Activated CD8-positive, alpha-beta memory T cell treated with anti-CD3 and anti-CD28 coated beads, Interleukin-2, amount 50 U/mL, for 24 hours (primary cell): ENCODE results near the gene YWHAQ.

ENCODE experiments used
- DNase-seq: peaks from one replicate; pipeline ENCODE4 v3.0.0-alpha.2; 2020; ENCODE audit errors: extremely low read depth

YWHAQ gene

DNA sequence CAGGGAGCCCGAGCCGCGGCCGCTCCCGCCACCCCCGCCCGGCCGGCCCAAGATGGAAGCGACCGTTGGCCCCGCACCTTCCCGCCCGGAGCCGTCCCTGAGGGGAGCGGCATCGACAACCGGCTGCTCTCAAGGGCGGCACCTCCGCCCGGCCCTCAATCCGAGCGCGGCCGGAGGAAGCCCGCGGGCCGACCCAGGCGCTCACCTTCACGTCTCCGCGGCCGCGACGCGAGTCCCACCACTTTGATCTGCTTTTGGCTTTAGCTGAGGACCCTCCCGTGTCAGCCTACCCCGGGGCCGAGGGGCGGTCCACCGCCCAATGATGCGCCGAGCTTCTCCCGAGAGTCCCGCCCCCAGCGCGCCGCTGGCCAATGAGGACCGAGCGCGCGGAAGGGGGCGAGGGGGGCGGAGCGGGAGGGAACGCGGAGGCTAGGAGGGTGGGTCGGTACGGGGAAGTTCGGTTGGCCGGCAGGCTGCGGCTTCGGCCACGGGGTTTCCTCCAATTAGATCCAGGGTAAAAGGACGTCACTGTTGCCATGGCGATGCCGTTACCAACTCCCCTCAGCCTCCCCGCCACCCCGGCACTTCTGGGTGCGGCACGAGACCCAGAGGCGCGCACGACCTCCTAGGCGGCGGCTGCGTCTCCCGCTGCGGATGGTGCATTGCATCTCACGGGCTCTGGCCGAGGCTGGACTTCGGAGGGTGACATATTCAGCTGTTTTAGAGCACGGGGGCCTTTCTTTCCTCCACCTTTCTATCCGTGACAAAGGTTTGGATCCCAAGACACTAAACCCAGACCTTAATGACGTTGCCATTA lies at the start of gene YWHAQ:
Gene YWHAQ, minus strand, starts transcription at position 262 of the 817 bp plus-strand sequence. CDS start 545 bp downstream, outside the sequence.
- peak; percentile 98 for DNase-seq

DNA sequence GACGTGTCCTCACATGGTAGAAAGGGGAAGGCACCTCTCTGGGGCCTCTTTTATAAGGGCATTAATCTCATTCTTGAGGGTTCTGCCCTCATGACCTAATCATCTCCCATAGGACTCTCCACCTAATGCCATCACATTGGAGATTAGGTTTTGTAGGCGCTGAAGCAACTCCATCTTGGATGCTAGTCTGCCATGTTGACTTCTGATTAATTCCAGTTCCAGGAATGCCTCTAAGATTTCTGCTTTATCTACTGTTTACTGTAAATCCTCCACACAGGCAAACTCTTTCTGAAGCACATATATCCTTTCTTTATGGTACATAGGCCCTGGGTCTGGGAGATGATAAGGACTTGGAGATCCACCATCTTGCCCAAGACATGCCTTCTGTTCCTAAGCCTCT lies 49.3 kb upstream of the YWHAQ start:
- no peak for DNase-seq

DNA sequence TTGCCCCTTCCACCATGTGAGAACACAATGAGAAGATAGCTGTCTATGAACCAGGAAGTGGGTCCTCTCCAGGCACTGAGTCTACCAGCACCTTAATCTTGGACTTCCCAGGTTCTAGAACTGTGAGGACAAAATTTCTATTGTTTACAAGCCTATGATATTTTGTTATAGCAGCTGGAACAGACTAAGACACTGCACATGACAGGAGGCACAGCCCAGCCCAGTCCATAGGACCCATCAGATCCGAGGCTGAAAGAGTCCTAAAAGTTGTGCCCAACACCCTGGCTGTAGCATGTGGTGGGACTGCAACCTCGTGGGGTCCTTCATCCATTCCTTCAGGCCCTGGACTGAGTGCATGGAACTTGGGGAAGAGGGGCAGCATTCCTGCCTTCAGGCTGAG lies 48.4 kb upstream of the YWHAQ start:
- no peak for DNase-seq

DNA sequence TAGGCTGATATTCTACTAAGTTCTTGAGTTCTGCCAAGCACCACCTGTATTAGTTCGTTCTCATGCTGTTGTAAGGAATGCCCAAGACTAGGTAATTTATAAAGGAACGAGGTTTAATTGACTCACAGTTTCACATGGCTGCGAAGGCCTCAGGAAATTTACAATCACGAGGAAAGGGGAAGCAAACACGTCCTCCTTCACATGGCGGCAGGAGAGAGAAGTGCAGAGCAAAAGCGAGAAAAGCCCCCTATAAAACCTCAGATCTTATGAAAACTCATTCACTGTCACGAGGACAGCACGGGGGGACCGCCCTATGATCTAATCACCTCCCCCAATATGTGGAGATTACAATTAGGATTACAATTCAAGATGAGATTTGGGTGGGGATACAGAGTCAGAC lies 47.7 kb upstream of the YWHAQ start:
- no peak for DNase-seq

DNA sequence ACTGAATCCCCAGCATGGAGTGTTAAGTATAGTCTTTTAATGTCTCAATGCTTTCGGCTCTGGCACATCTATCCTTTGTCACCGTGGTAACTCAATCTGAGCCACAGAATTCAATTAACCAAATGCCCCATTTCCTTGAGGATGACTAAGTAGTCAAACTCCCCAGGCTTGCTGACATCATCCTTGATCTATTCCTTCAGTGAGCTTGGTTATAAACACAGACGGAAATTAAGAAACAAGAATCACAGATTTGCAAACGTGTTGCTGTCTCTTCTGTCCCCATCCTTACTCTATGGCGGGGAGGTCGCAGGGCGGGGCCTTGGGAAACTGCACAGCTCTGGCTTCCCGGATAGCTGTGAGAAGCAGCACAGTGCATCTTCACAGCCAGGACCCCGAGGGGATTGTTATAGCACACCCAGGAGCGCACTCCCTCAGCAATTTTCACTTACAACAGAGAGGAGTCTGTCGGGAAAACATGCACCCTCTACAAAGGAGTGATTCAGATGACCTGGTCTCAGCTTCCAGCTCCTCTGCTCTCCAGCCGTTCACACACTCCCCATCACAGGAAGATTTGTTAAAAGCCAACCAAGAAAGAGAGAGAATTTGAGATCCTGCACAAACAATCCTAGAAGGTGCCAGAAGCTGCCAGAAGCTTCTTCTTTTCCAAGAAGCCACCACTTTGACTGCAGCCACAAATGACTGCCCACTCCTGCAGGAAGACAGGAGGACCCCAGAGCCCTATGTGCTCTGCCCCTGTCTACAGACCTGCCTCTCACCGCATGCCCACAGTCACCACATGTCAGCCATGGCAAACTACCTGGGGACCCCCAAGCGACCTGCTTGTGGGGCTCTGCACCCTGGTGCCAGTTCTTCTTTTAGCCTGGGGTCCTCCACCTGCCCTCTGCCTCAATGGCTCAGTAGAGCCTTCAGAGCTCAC lies 44.9 kb upstream of the YWHAQ start:
- no peak for DNase-seq

DNA sequence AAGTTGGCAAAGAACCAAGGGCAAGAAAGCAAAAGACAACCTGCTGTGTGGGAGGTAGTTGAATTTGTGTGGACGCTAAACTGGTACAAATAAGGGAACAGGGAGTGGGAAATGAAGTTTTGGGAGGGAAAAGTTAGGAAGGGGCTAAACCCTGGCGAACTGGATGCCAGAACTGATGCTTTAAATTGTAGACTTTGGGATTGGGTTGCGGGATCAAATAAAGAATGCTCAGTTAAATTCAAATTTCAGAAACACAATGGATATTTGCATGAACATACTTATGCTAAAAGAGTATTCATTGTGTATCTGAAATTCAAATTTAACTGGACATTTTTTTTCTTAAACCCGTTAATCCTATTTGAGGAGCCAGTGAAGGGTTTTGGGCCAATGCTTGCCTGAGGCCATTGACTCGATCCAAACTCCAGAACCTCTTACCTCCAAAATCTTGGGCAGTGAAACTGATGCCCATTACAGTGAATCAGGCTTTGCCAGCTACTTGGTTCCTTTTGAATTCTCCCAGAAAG lies 44.2 kb upstream of the YWHAQ start:
- DNase-seq, result no peak

DNA sequence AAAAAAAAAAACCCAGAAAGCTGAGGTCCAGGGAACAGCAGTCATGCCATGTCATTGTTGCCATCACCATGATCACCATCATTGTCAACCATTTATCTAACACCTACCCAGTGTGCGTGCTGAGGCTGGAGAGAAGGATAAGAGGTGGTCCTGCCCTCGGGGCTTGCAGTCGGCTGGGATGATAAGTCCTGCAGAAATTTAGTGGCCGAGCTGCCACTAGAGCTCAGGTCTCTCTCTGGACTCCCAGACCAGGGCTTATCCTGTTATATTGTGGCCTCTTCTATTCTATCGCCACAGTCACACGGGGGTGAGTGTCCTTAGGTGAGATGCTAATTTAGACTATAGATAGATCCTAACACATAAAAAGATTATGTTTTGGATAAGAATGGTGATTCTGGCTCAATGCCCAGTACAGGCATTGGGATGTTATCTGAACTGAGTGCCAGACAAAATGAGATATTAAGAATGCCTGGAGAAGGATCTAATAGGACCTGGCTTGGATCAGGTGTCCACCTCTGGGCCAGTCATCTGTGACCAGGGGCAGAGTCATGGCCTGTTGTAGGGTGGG lies 43.2 kb upstream of the YWHAQ start:
- DNase-seq, result no peak

DNA sequence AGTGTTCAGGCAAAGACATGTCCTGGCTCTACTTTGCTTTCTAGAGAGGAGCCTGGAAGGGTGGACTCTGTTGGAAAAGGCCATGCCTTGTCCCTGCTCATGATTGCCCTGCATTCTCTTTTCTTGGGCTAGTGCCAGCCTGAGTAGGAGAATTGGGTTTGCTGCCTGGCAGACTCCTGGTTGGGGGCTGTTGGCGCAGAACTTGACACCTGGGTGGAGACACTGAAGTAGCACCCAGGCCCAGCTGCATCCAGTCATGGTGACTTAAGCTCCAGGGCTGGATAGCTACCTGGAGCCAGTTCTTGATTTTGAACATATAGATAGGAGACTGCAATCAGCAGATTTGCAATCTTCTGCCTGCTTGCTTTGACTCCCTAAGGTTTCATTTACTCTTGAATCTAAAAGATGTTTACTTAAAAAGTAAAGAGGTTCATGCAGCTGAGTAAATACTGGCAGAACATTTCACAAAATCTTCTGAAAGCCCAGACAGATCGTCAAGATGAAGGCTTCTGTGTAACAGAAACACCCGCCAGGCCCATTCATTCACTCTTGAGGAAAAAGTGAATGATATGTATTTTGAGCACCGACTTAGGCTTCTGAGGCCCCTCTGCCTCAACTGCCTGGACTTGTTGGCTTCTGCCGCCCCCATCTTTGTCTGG lies 38.0 kb upstream of the YWHAQ start:
- no peak for DNase-seq

DNA sequence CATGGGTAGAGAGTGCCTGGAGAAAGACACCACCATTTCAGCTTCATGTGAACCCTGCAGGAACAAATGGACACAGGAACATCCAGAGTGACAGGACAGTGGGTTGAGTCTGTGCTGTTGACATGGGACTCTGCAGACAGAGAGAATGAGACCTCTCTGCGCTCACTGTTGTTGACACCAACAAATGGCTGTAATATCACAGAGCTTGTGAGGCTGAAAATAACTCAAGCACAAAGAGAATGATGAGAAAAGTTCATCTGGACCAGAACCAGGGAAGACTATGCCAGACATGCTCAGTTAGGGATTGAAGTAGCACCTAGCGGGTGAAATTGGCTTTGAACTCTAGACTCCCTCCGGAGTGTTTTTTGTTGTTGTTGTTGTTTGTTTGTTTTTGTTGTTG lies 37.0 kb upstream of the YWHAQ start:
- no peak for DNase-seq

DNA sequence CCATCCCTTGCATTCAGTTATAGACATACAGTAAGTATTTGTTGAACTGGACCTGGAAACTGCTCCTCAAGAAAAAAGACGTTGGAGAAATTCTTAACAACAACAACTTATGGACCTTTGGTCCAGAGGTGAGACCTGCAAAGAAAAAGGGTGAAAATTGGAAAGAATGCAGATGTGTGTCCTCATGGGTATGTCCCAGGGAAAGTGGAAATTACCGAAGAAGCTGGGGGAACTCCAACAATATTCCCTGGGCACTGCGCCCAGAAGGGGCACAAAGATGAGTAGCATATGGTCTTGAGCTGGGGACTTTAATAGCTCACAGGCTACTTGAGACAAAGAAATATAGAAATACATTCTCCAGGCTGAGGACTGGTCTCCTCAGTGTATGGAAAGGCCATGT lies 35.5 kb upstream of the YWHAQ start:
- no peak for DNase-seq

DNA sequence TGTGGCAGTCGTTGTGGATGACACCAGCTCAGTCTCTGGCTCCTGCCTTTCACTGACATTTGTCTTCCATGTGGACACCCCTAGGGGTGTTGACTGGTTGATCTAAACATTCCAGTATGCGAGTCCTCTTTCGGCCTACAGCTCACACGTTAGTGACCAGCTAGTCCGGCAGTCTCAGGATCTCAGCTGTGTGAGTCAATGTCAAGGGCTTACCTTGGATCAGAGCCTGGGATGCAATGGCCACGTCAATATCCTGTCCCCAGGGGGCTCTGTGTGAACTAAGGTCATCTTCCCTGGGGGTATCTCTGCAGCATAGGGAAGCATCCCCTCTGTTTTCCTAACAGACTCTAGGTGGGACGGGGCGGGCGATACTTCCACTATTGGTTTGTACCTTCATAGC lies 35.1 kb upstream of the YWHAQ start:
- DNase-seq, result no peak

DNA sequence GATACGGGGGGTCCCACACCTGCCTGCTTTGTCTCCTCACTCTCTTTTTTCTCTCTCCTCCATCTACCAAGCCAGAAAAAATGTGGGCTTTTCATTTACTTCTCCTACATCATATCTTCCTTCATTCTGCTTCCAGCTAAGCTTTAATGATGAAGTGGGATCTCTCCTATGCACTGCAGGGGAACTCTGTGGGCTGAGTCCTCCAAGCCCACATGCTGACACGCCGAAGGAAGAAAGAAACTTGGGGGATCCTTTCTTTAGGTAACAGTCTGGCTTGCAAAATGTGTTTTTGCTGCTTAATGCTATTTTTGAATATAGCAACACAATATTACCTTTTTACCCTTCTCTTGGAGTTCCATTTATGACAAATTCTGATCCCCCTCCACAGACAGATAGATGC lies 33.6 kb upstream of the YWHAQ start:
- no peak for DNase-seq

DNA sequence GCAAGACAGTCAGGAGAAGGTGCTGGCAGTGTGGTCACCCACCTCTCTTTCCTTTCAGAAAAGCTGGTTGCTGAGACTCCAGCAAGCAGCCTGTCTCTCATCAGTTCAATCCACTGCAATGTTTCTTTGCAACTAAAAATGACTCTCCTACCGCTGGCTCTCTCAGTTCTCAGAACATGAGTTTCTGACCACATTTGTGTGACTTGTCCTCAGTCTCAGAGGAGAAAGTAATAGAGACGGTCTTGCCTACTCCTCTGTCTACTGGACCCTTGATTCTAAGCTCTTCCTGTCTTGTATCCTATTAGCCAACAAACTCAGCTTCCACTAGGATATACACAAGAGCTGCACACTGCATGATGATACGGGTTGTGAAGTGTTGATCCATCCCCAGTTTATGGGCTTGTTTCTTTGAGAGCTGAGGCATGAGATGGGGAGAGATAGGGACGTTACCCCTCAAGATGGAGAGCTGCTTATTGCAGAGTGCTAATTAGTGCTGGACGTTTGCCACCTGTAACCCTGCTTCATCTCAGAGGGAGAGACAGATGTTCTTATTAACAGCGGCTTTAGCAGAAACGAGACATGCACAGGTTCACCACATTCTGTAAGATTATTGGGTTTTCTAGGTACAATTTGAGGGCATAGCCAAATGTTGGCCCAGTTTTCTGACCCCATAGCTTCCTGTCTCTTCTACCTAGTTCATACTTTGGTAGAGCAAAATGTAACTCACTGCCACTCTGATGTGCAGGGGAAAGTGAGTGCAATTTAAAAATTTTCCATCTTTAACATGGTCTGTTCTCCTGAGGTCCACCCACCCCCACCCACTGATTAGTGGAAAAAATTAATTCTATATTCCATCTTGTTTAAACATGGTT lies 32.4 kb upstream of the YWHAQ start:
- DNase-seq, result no peak

DNA sequence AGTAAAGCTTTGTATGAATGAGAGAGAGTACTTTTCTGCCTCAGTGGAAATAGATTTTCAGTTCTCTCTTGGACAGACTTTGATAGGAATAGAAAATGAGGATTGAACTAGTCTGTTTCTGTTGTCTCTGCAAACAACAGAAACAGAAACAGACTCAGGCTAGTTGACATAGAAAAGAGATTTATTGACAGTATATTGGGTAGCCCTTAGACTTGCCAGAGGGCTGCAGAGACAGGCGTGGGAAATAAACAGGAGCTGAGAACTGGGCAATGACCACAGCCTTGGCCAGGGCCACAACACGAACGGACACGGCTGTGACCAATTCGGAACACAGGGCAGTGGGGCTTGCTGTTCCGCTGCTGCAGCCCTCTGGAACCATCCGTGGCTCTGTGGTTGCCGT lies 30.5 kb upstream of the YWHAQ start:
- no peak for DNase-seq

DNA sequence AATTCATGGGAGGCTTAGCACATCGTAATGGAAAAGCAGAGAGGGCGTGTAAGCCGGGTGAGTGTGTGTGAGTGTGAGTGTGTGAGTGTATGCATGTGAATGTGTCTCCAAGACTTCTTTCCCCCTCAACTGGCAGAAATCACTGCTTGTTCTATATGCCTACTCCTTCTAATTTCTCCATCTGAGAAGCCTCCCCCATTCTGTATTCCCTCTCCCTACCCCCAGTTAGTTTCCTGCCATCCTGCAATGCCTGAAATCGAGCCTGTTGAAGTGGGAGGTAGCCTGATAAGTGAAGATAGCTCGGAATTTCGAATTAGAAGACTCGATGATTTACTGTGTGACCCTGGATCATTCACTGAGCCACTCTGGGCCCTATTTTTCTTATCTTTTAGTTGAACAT lies 30.0 kb upstream of the YWHAQ start:
- no peak for DNase-seq

DNA sequence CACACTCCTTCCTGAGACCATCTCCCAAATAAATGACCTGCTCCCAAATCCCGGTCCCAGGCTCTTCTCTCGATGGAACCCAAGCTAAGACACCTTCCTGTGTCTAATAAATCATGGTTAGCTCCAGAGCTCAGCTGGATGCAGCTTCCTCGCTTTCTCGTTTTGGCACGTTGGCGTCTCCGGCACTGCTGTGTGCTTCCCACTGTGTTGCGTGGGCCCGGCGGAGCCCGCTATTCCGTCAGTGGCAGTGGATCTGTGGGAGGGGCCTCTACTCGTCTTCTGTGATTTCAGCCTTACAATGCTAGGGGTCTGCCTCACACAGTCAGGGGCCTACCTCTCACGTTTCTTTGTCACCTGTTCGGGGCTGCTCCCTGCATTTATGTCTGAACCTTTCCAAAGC lies 29.4 kb upstream of the YWHAQ start:
- no peak for DNase-seq

DNA sequence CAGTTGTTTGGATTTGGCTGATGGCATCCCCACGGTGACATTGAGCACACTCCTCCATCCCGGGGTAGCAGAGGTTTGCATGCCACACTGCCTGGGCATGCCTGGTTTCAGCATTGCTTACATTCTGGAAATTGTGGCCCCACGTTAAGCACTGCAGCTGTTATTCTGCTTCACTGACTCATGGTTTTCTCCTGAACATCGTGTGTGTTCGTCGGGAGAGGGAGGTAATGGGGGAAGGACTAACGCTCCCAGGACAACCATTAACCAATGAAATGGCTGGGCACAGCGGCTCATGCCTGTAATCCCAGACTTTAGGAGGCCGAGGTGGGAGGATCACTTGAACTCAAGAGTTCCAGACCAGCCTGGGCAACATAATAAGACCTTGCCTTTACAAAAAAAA lies 28.2 kb upstream of the YWHAQ start:
- no peak for DNase-seq

DNA sequence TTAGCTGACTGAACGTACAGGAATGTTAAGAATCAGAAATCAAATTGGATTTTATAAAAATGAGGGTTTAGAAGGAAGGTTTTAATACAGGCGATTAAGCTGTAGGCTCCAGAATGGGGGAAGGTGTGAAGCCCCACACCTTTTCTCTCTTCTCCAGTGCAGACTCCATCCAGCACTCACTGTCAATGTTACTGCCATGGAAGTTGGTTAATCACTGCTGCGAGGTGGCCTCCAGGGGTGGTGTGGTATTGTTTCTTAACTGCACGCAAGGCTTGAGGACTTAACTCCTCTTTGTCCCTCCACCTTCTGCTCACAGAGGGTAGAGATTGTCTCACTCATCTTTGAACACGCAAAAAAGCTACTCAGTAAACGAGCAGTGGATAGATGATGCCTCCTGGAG lies 26.9 kb upstream of the YWHAQ start:
- DNase-seq, result no peak

DNA sequence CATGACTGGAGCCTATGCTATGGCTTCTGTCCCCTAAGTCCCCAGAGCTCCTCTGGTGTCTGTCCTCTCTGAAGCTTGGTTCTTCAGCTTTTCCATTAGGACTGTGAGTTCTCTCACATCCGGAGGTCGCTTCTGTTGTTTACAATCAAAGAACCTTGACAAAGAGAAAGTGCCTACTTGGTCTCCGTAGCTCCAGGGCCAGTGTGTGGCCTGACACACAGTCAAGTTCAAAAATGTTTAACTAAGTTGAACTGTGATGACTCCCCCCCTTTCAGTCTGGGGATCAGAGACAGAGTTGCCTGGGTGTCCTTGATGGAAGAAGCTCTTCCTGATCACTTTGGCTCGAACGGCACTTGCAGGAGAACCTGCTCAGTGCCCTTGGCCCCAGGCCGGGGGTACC lies 26.3 kb upstream of the YWHAQ start:
- DNase-seq, result no peak

DNA sequence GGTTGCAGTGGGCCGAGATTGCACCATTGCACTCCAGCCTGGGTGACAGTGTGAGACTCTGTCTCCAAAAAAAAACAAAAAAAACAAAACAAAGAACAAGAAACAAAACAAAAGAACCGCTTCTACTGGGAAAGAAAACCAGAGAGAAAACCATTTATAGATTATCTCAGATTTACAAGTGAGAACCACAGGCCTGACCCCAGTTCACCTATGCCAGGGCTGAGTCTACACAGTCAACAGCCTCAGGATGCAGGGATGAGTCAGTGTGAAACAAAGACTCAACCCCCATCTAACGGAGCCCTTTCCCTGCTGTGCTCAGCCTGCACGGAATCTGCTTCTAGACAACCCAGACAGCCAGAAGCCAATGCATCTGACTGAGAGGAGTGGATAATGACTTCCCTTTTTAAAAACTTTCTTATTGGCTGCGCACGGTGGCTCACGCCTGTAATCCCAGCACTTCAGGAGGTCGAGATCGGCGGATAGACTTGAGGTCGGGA lies 25.5 kb upstream of the YWHAQ start:
- DNase-seq, result peak; percentile 40
